Measurements from ENCODE around the gene UBXN10.

DNA sequence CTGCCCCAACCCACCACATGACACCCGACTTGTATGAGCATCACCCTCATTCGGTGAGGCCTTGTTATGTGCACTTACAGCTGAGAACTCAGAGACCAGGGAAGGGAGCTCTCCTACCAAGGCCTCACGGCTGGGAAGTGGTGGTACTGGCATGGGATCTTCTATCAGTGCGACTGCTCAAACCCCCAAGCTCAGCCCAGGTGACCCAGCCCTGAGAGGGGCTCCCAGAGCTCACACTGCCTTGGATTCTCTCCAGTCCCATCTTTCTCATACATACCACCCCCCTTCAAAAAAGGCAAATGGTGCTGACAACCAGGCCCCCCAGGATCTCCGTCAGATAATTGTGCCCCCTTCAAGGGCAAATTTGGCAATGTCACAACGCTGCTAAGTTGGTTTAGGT lies 47.5 kb upstream of the UBXN10 start:
- no peak for TF ChIP-seq POLR2A (IDR thresholded peaks at IDR 0.05)
- TF ChIP-seq, protein P1, sequence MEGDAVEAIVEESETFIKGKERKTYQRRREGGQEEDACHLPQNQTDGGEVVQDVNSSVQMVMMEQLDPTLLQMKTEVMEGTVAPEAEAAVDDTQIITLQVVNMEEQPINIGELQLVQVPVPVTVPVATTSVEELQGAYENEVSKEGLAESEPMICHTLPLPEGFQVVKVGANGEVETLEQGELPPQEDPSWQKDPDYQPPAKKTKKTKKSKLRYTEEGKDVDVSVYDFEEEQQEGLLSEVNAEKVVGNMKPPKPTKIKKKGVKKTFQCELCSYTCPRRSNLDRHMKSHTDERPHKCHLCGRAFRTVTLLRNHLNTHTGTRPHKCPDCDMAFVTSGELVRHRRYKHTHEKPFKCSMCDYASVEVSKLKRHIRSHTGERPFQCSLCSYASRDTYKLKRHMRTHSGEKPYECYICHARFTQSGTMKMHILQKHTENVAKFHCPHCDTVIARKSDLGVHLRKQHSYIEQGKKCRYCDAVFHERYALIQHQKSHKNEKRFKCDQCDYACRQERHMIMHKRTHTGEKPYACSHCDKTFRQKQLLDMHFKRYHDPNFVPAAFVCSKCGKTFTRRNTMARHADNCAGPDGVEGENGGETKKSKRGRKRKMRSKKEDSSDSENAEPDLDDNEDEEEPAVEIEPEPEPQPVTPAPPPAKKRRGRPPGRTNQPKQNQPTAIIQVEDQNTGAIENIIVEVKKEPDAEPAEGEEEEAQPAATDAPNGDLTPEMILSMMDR (IDR thresholded peaks at IDR 0.05), result no peak

All from vagina (tissue), 2 donors.